Activated CD8-positive, alpha-beta T cell treated with anti-CD3 and anti-CD28 coated beads for 36 hours (primary cell): ENCODE measurements around the gene PTPRD. TPM values are rescaled to one million over a fixed set of nuclear protein-coding genes. Genes with fewer than 3 reads are reported as not detected.

Experiments
- ATAC-seq: fragments of 200-7000 bp; cut with Tn5 transposase; one replicate; pipeline ENCODE4 v1.10.0; 2021; ENCODE audit warnings: mild to moderate bottlenecking, moderate library complexity
- CTCF ChIA-PET: fragments of 350-600 bp; sonication (Branson Sonifier 250); formaldehyde crosslinking; loops from one replicate; lab custom pipeline; 2021; ENCODE audit warnings: antibody characterized with exemption; lab: Charles Lee
- POLR2A ChIA-PET: fragments of 350-600 bp; sonication (Branson Sonifier 250); formaldehyde crosslinking; loops from one replicate; lab custom pipeline; 2021; ENCODE audit warnings: antibody characterized with exemption; lab: Charles Lee
- DNase-seq: peaks from one replicate; pipeline ENCODE4 v3.0.0-alpha.2; 2020
- H3K27ac Mint-ChIP-seq: one replicate; pipeline ENCODE4 v1.8.0; 2021; ENCODE audit warnings: mild to moderate bottlenecking, mixed read lengths
- H3K27me3 Mint-ChIP-seq: one replicate; pipeline ENCODE4 v1.8.0; 2021; ENCODE audit warnings: mixed read lengths
- H3K36me3 Mint-ChIP-seq: one replicate; pipeline ENCODE4 v1.8.0; 2021; ENCODE audit warnings: low read depth, mixed read lengths
- H3K4me1 Mint-ChIP-seq: one replicate; pipeline ENCODE4 v1.8.0; 2021; ENCODE audit warnings: low read depth, mixed read lengths
- H3K4me3 Mint-ChIP-seq: one replicate; pipeline ENCODE4 v1.8.0; 2021; ENCODE audit warnings: mild to moderate bottlenecking, moderate library complexity, mixed read lengths
- H3K9me3 Mint-ChIP-seq: one replicate; pipeline ENCODE4 v1.8.0; 2021; ENCODE audit warnings: mixed read lengths
- CTCF ChIP-seq: fragments of 200-600 bp; IDR thresholded peaks from one replicate; pipeline ENCODE4 v1.8.0; 2022; ENCODE audit warnings: antibody characterized with exemption, mild to moderate bottlenecking
- intact Hi-C: fragments of 100-400 bp; cut with micrococcal nuclease; formaldehyde crosslinking; loops from one replicate; pipeline ENCODE4 v1.10.0; 2022
- total RNA-seq, 2 experiments: library from RNA; stranded (reverse); gene quantifications; one replicate each; pipeline ENCODE4 v1.2.3, GENCODE V29; 2021

PTPRD gene
- total RNA-seq, 2 experiments from 2014 or later: not detected

GRCh38 chr9:9392755-9393154 is 1220.0 kb downstream of the PTPRD start:
- intact Hi-C loops: no loop called here
- Mint-ChIP-seq H3K36me3 (no peaks in the 10 kb centered on the region), H3K4me3 (no peak overlapping the region), H3K27me3 (no peaks in the 10 kb centered on the region), H3K9me3 (peaks cover 2% of the 10 kb centered on the region), H3K4me1 (no peaks in the 10 kb centered on the region), H3K27ac (no peak overlapping the region)
- ChIA-PET POLR2A (no interaction called here), CTCF (interaction anchor here (1.4 kb wide), 1 partner anchor 15 kb away, joined by 3 read pairs; no protein-coding TSS in a partner anchor)
- ATAC-seq: no peak
- DNase-seq: no peak
- no peak for TF ChIP-seq CTCF

DNA sequence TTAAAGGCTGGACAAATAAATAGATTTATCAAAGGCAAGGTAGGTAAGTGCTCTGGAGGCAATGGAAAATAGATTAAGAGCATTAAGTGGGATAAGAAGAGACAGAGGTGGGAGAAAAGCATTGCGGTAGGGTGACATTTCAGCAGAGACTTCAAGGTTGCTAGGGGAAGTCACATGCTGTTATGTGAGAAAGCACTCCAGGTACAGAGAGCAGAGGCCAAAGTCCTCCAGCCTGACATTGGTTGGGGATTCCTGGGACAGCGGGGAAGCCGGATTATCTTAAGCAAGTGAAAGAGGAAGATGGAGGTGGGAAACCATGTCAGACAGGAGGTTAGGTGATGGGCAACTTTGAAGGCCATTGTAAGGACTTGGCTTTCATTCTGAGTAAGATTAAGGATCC is 1222.9 kb downstream of the PTPRD start:
- Mint-ChIP-seq H3K27ac (no peak overlapping the region), H3K4me1 (no peaks in the 10 kb centered on the region), H3K4me3 (no peak overlapping the region), H3K9me3 (no peaks in the 10 kb centered on the region), H3K36me3 (no peaks in the 10 kb centered on the region), H3K27me3 (no peaks in the 10 kb centered on the region)
- ChIA-PET POLR2A (no interaction called here), CTCF (no interaction called here)
- no peak for TF ChIP-seq CTCF
- DNase-seq (no peak), ATAC-seq (no peak)
- intact Hi-C loops: no loop called here

GRCh38 chr9:9387511-9388115 is 1225.2 kb downstream of the PTPRD start:
- Mint-ChIP-seq H3K27me3 (no peaks in the 10 kb centered on the region), H3K9me3 (no peaks in the 10 kb centered on the region), H3K36me3 (no peaks in the 10 kb centered on the region), H3K27ac (no peak overlapping the region), H3K4me1 (no peaks in the 10 kb centered on the region), H3K4me3 (no peak overlapping the region)
- intact Hi-C loops: no loop called here
- ATAC-seq (no peak), DNase-seq (no peak)
- POLR2A ChIA-PET: no interaction called here
- TF ChIP-seq CTCF: no peak
- CTCF ChIA-PET: no interaction called here

GRCh38 chr9:9362332-9362731 is 1250.5 kb downstream of the PTPRD start:
- H3K36me3 Mint-ChIP-seq: no peaks in the 10 kb centered on the region
- ATAC-seq: no peak
- no peak for TF ChIP-seq CTCF
- H3K27ac Mint-ChIP-seq: no peak overlapping the region
- CTCF ChIA-PET: no interaction called here
- no peaks in the 10 kb centered on the region for H3K27me3 Mint-ChIP-seq
- no peak for DNase-seq
- intact Hi-C loops: no loop called here
- H3K9me3 Mint-ChIP-seq: no peaks in the 10 kb centered on the region
- POLR2A ChIA-PET: no interaction called here
- H3K4me1 Mint-ChIP-seq: no peaks in the 10 kb centered on the region
- no peak overlapping the region for H3K4me3 Mint-ChIP-seq

DNA sequence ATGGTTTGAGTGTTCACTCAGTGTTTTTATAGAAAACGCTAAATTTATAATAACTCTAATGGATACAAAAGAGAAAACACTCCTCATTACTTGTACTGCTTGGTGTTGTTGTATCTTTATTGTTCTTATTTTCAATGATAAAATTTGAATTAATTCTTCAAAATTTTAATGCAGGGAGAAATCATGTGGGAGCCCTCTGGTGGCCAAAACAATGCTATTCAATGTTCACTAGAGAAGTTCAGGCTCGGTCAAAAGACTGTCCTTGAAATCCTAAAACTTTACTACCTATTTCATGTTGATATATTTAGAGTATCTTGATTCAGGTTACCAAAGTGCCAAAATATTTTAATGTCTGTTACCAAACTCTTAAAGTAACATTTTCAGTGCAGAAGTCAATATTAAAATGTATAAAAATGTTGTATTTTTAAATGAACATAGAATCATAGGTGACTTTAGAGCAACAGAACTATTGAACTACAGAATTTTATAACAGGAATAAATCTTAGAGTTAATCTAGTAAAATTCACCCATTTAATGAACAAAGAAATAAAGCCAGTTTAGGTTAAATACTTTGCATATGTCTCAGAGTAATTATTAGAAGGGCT is 1259.8 kb downstream of the PTPRD start:
- H3K36me3 Mint-ChIP-seq: no peaks in the 10 kb centered on the region
- POLR2A ChIA-PET: no interaction called here
- ATAC-seq (no peak), DNase-seq (peak; percentile 5)
- H3K27me3 Mint-ChIP-seq: no peaks in the 10 kb centered on the region
- CTCF ChIA-PET: interaction anchor here (1.2 kb wide), 1 partner anchor 14 kb away, joined by 4 read pairs; no protein-coding TSS in a partner anchor
- no peak overlapping the region for H3K4me3 Mint-ChIP-seq
- H3K27ac Mint-ChIP-seq: no peak overlapping the region
- intact Hi-C loops: no loop called here
- H3K9me3 Mint-ChIP-seq: no peaks in the 10 kb centered on the region
- peak; percentile 35 for TF ChIP-seq CTCF
- no peaks in the 10 kb centered on the region for H3K4me1 Mint-ChIP-seq
